Stimulated activated naive CD8-positive, alpha-beta T cell treated with anti-CD3 and anti-CD28 coated beads, Interleukin-15, Interleukin-2, amounts not matched to agents 100 ng/mL and 50 ng/mL, for 24 hours (primary cell): ENCODE measurements around the gene MAP3K3.

Experiments used
- H3K27ac Mint-ChIP-seq: one replicate; pipeline ENCODE4 v1.8.0; 2021; ENCODE audit warnings: mild to moderate bottlenecking, mixed read lengths
- H3K27me3 Mint-ChIP-seq: one replicate; pipeline ENCODE4 v1.8.0; 2021; ENCODE audit warnings: mixed read lengths
- H3K36me3 Mint-ChIP-seq: one replicate; pipeline ENCODE4 v1.8.0; 2021; ENCODE audit warnings: low read depth, mixed read lengths
- H3K4me1 Mint-ChIP-seq: one replicate; pipeline ENCODE4 v1.8.0; 2021; ENCODE audit warnings: low read depth, mixed read lengths
- H3K4me3 Mint-ChIP-seq: one replicate; pipeline ENCODE4 v1.8.0; 2021; ENCODE audit warnings: mild to moderate bottlenecking, mixed read lengths
- H3K9me3 Mint-ChIP-seq: one replicate; pipeline ENCODE4 v1.8.0; 2021; ENCODE audit warnings: mixed read lengths

Gene MAP3K3

DNA sequence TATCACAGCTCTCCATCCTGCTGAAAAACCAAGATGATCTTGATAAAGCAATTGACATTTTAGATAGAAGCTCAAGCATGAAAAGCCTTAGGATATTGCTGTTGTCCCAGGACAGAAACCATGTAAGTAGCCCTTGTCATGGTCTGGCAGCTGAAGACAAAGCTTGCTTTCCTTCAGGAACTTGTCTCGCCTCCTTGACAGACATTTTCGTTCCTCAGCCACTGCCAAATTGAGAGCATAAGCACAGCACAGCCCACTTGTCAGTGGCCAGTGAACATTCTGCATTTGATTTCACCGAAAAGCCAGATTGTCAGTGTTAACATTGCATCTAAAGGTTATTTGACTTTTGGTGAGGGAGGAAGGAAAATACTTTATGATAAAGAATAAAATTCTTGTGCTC is 35.6 kb downstream of the MAP3K3 start:
- Mint-ChIP-seq H3K27me3 (no peaks in the 10 kb centered on the region), H3K27ac (no peak overlapping the region), H3K4me1 (no peaks in the 10 kb centered on the region), H3K4me3 (no peak overlapping the region), H3K9me3 (no peaks in the 10 kb centered on the region), H3K36me3 (peaks cover 28% of the 10 kb centered on the region)

DNA sequence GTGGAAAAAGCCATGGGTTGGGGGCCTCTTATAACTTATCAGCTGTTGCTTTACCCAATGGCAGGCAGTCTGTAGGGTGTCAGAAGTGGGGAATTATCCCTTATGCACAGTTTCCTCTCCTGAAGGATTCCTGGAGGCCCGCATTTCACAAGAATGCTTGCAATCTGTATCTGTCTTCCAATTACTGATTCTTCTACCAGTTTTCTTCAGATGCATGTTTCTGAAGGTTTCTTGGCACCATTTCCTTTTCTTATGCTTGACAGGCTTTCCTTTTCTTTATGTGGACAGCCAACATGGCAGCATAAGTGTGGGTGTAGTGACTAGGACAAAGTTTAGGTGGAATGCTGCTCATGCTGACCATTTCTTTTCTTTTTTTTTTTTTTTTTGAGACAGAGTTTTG is 36.1 kb downstream of the MAP3K3 start:
- Mint-ChIP-seq H3K4me1 (no peaks in the 10 kb centered on the region), H3K9me3 (no peaks in the 10 kb centered on the region), H3K36me3 (peaks cover 22% of the 10 kb centered on the region), H3K27me3 (no peaks in the 10 kb centered on the region), H3K27ac (no peak overlapping the region), H3K4me3 (no peak overlapping the region)

DNA sequence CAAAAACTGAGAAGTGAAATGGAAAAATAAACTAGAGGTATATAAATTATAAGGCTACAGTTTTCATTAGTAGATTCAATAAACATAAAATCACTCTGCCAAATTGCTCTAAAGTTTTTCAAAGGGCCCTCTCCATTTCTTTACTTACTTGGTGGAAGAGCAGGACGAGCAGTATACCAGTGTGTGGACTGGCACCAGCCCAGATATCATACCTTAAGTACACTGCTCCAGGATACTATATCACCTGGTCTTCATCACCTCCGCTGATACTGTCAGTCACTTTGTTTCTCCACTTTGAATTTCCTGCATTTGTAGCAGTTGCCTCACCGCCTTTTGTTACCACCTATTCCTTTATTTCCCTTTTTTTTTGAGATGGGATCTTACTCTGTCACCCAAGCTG is 37.6 kb downstream of the MAP3K3 start:
- H3K4me3 Mint-ChIP-seq = no peak overlapping the region
- H3K4me1 Mint-ChIP-seq = peaks cover 7% of the 10 kb centered on the region
- H3K27me3 Mint-ChIP-seq = no peaks in the 10 kb centered on the region
- no peak overlapping the region for H3K27ac Mint-ChIP-seq
- peaks cover 26% of the 10 kb centered on the region for H3K36me3 Mint-ChIP-seq
- H3K9me3 Mint-ChIP-seq = no peaks in the 10 kb centered on the region

DNA sequence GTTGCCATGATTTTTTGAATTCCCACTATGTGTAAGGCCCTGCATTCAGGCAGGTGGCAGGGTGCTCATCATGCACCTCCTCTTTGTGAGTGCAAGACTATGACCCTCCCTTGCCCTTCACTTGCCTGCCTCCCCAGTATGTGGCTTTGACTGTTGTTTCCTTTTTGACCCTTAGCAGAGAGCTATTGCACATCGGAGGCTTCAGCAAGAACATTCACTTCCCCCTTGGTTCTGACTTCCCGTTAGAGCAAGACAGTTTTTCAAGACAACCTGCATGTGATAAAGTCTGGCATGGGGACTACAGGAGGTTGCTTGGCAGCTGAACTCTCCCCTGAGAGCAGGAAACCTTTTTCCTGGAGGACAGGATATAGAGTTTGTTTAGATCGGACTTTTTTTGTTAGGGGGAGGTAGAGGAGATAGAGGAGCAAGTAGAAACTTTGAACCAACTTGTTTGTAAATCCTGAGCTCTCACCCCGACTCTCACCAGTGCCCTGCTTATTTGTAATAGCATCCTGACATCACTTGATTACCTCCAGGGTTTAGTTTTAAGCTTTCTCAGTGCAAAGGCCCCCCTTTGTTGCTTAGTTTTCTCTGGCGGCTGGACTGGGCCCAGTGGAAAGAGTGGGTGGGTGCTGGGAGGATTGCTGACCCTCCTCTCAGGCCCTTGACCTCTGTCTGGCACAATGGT is 43.5 kb downstream of the MAP3K3 start:
- Mint-ChIP-seq H3K27me3 (no peaks in the 10 kb centered on the region), H3K4me1 (peaks cover 18% of the 10 kb centered on the region), H3K27ac (peak overlapping the region; percentile 71), H3K4me3 (no peak overlapping the region), H3K9me3 (no peaks in the 10 kb centered on the region), H3K36me3 (peaks cover 19% of the 10 kb centered on the region)

DNA sequence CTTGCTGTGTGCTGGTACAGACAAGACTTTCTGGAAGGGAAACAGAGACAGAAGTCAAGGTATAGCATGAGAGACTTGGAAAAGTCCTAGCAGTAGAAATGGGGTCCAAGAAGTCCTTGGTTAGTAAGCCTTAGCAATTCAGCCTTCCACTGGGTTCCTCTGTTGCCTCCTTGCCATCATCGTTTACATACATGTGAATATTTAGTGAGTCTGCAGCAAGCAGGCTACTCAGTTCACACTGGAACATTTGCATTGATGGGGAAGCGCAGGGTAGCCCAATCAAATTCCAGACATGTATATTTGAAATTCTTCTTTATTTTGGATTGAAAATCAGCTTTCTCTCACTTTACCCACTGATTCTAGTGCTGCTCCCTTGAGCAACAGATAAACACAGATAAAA is 50.6 kb downstream of the MAP3K3 start:
- Mint-ChIP-seq H3K36me3 (peaks cover 22% of the 10 kb centered on the region), H3K9me3 (no peaks in the 10 kb centered on the region), H3K4me1 (peaks cover 6% of the 10 kb centered on the region), H3K27ac (no peak overlapping the region), H3K27me3 (no peaks in the 10 kb centered on the region), H3K4me3 (no peak overlapping the region)

DNA sequence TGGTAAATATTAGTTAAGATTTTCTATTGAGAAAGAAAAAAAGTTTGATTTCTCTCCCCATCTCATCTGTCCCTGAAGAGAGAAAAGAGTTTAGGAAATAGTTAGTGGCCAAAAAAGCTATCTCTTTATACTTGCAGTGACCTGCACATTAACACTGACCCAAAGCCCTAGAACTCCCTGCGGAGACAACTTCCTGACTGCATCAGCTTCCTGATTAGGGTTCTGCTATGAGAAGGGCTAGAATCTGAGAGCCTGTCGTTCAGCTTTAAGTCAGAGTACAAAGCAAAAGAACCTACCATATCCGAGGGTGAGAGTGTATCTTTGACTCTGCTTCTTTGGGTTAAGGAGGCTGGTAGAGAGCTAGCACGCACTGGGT is 53.0 kb downstream of the MAP3K3 start:
- H3K4me1 Mint-ChIP-seq = peaks cover 6% of the 10 kb centered on the region
- H3K27ac Mint-ChIP-seq = no peak overlapping the region
- no peaks in the 10 kb centered on the region for H3K9me3 Mint-ChIP-seq
- H3K36me3 Mint-ChIP-seq = peaks cover 22% of the 10 kb centered on the region
- H3K4me3 Mint-ChIP-seq = no peak overlapping the region
- no peaks in the 10 kb centered on the region for H3K27me3 Mint-ChIP-seq

DNA sequence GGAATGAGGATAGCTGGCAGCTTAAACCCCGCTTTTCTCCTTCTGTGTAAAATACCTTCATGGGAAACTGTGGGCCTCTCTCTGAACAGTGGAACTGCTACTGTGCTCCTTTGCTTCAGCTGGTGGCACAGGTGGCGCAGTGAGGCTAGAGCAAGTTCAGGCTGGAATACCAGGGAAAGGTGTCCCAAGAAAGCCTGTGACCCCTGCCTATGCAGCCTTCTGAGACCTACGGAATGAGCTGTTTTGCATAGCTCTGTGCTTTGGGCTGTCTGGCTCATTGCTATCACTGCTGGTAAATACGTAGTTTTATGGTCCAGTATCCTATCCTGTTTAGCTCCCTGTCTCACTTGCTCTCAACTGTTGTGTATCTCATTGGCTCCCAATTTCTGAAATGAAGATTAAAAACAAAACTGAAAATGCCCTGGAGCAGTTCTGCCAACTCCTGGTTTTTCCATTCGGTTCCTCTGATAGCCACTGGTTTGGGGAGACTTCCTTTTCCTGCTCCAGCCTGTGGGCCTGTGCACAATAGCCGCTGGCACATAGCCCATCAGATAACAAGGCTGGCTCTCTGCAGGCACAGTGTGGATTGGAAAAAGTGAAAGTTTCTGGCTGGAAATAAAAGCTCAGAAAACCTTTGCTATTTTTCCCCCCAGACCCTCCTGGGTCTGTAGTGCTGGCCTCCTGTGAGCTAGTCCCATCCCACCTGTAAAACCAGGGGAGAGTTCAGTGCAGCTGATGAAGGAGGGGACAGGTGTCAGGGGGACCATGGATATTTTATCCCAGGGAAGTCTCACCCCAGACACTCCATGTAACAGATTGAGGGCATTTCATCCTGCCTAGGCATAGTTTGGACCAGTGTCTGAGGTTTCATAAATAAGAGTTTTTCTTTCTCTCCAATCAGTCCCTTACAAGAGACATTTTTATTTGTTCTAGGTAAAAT is 53.7 kb downstream of the MAP3K3 start:
- Mint-ChIP-seq H3K27me3 (no peaks in the 10 kb centered on the region), H3K36me3 (peaks cover 24% of the 10 kb centered on the region)

DNA sequence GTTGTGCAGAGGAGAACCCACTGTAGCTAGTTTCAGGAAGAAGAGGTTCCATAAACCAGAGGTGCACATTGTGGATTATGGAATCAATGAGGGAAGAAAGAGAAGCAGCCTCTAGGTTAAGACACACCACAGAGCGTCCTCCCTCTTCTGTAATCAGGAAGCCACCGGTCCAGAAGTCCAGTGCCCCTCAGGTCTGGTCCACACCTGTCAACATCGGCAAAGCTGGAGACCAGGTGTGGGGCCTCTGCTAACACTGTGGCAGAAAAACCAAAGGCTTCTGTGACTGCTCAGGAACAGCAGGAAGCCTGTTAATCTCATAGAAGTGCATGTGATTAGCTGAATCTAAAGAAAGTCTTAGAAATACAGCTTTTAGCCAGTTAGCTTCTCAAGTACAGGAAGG is 54.4 kb downstream of the MAP3K3 start:
- peaks cover 6% of the 10 kb centered on the region for H3K4me1 Mint-ChIP-seq
- H3K36me3 Mint-ChIP-seq = peaks cover 22% of the 10 kb centered on the region
- no peaks in the 10 kb centered on the region for H3K9me3 Mint-ChIP-seq
- no peak overlapping the region for H3K4me3 Mint-ChIP-seq
- H3K27ac Mint-ChIP-seq = no peak overlapping the region
- H3K27me3 Mint-ChIP-seq = no peaks in the 10 kb centered on the region

More for the DNA sequence above, 53.7 kb downstream of the MAP3K3 start:
- Mint-ChIP-seq H3K4me3 (no peak overlapping the region), H3K4me1 (peaks cover 6% of the 10 kb centered on the region), H3K27ac (no peak overlapping the region), H3K9me3 (no peaks in the 10 kb centered on the region)

DNA sequence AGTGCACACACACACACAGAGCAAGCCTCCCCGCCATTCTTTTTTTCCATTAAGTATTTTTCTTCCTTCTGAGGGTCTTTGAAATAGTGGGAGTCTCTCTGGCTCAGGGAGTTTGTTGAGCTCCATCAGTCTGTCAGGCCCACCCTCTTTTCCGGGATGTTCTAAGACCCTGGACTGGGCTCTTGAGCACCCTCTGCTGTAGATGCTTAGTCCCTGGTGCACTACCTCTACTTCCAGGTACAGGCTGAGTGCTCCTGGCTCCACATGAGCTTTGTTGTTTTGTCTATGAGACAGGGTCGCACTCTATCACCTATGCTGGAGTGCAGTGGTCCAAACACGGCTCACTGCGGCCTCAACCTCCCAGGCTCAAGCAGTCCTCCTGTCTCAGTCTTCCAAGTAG is 57.0 kb downstream of the MAP3K3 start:
- H3K27me3 Mint-ChIP-seq = no peaks in the 10 kb centered on the region
- H3K4me3 Mint-ChIP-seq = no peak overlapping the region
- H3K27ac Mint-ChIP-seq = no peak overlapping the region
- peaks cover 37% of the 10 kb centered on the region for H3K36me3 Mint-ChIP-seq
- H3K9me3 Mint-ChIP-seq = no peaks in the 10 kb centered on the region
- H3K4me1 Mint-ChIP-seq = peaks cover 6% of the 10 kb centered on the region

DNA sequence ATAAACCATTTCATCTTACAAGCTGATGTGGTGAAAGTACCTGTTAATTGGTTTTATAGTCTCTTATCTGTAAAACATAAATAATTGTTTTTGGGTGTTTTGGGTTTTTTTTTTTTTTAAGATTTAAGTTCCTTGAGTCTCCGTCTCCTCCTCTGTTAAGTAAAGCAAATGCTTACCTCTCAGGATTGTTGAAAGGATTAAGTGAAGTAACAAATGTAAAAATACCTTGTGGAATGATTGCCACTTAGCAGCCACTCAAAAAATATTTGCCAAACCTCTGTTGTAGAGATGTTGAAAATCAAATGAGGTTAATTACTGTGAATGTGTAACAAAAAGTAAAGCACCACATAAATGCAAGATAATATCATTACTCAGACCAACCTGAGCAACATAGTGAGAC is 58.5 kb downstream of the MAP3K3 start:
- Mint-ChIP-seq H3K36me3 (peaks cover 36% of the 10 kb centered on the region), H3K27ac (no peak overlapping the region), H3K4me1 (peaks cover 6% of the 10 kb centered on the region), H3K27me3 (no peaks in the 10 kb centered on the region), H3K9me3 (no peaks in the 10 kb centered on the region), H3K4me3 (no peak overlapping the region)

DNA sequence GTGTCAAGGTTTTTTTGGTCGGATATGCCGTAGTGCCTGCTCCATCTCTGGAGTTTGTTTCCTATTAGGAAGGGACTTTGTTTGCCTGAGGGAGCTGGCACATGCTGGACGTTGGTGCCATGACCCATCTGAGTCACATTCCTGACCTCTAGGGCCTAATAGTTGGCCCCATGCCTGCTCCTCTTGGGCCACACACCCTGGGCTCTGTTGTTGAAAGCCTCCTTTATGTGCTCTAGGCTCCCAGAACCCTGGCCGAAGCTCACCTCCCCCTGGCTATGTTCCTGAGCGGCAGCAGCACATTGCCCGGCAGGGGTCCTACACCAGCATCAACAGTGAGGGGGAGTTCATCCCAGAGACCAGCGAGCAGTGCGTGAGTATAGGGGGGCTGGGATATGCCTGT is 59.3 kb downstream of the MAP3K3 start:
- Mint-ChIP-seq H3K4me1 (peaks cover 9% of the 10 kb centered on the region), H3K27ac (no peak overlapping the region), H3K36me3 (peaks cover 42% of the 10 kb centered on the region), H3K9me3 (no peaks in the 10 kb centered on the region), H3K4me3 (no peak overlapping the region), H3K27me3 (no peaks in the 10 kb centered on the region)

DNA sequence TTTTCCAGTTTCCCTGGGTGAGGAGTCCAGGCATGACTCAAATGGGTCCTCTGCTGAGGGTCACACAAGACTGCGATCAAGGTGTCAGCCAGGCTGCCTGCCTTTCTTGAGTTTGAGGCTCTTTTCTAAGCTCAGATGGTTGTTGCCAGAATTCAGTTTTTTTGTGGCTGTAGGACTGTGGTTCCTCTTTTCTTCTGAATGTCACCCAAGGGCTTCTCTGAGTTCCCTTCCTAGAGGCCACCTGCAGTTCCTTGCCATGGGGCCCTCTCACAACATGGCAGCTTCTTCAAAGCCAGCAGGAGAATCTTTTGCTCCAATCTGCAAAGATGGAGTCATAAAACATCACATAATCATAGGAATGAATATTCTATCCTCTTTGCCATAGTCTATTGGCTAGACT is 60.2 kb downstream of the MAP3K3 start:
- no peaks in the 10 kb centered on the region for H3K27me3 Mint-ChIP-seq
- no peaks in the 10 kb centered on the region for H3K9me3 Mint-ChIP-seq
- no peak overlapping the region for H3K27ac Mint-ChIP-seq
- H3K4me3 Mint-ChIP-seq = no peak overlapping the region
- peaks cover 36% of the 10 kb centered on the region for H3K36me3 Mint-ChIP-seq
- peaks cover 12% of the 10 kb centered on the region for H3K4me1 Mint-ChIP-seq

DNA sequence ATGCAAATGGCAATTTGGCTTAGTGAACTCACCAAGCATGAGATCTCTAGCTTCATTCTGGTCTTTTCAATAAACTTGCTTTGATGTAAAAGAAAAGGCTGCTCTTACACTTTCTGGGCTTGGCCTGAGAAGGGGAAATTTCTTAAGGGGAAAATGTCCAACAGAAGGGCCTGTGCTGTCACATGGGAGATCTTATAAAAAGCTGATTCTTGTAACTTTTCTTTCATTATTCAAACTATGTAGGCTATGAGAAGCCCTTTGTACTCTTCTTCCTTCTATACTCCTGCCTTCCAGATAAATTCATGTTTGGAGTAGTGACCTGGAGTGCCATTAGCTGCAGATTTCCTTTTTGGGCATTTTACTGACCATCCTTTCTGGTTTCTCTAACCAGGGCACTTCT is 60.8 kb downstream of the MAP3K3 start:
- no peaks in the 10 kb centered on the region for H3K27me3 Mint-ChIP-seq
- H3K9me3 Mint-ChIP-seq = no peaks in the 10 kb centered on the region
- no peak overlapping the region for H3K4me3 Mint-ChIP-seq
- peaks cover 13% of the 10 kb centered on the region for H3K4me1 Mint-ChIP-seq
- no peak overlapping the region for H3K27ac Mint-ChIP-seq
- peaks cover 37% of the 10 kb centered on the region for H3K36me3 Mint-ChIP-seq

DNA sequence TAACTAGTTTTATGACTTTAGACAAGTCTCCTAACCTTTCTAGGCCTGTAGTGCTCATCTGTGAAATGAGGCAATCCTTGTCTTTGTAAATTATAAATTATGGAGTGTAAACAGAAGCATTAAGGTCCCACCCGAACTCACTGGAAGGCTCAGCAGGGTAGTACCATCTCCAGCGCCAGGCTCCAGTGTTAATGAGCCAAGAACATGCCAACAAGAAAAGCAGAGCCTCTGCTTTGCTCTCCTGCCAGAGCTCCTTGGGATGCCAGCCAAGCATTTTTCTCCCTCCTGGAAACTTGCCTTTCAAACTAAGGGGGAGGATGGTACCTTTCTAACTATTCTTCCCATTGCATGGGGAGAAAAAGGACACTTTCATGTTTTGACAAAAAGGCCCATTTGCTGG is 62.8 kb downstream of the MAP3K3 start:
- Mint-ChIP-seq H3K9me3 (no peaks in the 10 kb centered on the region), H3K4me3 (no peak overlapping the region), H3K27me3 (no peaks in the 10 kb centered on the region), H3K36me3 (peaks cover 36% of the 10 kb centered on the region), H3K4me1 (peaks cover 23% of the 10 kb centered on the region), H3K27ac (no peak overlapping the region)

DNA sequence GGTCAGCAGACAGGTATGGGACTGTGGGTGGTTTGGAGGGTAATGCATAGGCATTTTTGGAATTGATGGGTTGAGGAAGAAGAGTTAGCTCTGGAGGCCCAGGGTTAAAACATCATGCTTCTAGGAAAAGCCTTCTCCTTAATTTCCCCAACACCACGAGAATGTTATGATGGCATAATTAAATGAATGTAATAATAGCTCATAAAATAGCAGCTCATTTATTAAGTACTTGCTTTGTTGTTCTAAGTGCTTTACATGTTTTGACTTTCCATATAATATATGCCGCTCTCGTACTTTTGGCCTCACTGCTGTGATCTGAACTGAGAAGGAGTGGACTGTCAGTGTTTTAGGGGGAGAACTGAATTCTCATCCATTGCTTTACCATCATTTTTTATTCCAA is 63.4 kb downstream of the MAP3K3 start:
- peaks cover 23% of the 10 kb centered on the region for H3K4me1 Mint-ChIP-seq
- H3K36me3 Mint-ChIP-seq = peaks cover 32% of the 10 kb centered on the region
- no peaks in the 10 kb centered on the region for H3K9me3 Mint-ChIP-seq
- H3K4me3 Mint-ChIP-seq = no peak overlapping the region
- H3K27me3 Mint-ChIP-seq = no peaks in the 10 kb centered on the region
- peak overlapping the region; percentile 93 for H3K27ac Mint-ChIP-seq
